Thoracic aorta (tissue), 2 donors: ENCODE measurements around the gene CDC42EP2. TPM values are rescaled to one million over a fixed set of nuclear protein-coding genes. Genes with fewer than 3 reads are reported as not detected.

Source experiments
- ATAC-seq: fragments of 150-250 bp; one replicate; pipeline ENCODE4 v1.8.0; 2017; ENCODE audit warnings: low read depth; ENCODE audit not compliant: insufficient number of reproducible peaks, low FRiP score
- DNase-seq: peaks from one replicate; pipeline ENCODE4 v3.0.0-alpha.2; 2020; ENCODE audit warnings: low spot score
- H3K27ac ChIP-seq, 2 donors: fragments of 200-600 bp; sonication (generic); 1 replicate in 1 of 2; 2 replicates in 1 of 2; pipeline ENCODE4 v1.5.1; 2016; ENCODE audit warnings: mild to moderate bottlenecking in 2 of 2, moderate library complexity in 2 of 2
- H3K27me3 ChIP-seq: fragments of 200-600 bp; sonication (generic); replicated peaks from 2 replicates; pipeline ENCODE4 v1.6.0; 2016; ENCODE audit warnings: mild to moderate bottlenecking; ENCODE audit not compliant: insufficient read depth
- H3K36me3 ChIP-seq: fragments of 200-600 bp; sonication (generic); one replicate; pipeline ENCODE4 v1.5.1; 2016
- H3K4me1 ChIP-seq, 2 donors: fragments of 200-600 bp; sonication (generic); 1 replicate in 1 of 2; 2 replicates in 1 of 2; pipeline versions ENCODE4 v1.5.1 to v1.6.0; 2016; ENCODE audit warnings: low read depth in 2 of 2, mild to moderate bottlenecking in 1 of 2; ENCODE audit not compliant: control insufficient read depth in 1 of 2
- H3K4me3 ChIP-seq: fragments of 200-600 bp; sonication (generic); 2 replicates; pipeline ENCODE4 v1.5.1; 2016; ENCODE audit warnings: mild to moderate bottlenecking
- H3K9me3 ChIP-seq: fragments of 200-600 bp; sonication (generic); 2 replicates; pipeline ENCODE4 v1.5.1; 2016
- CTCF ChIP-seq: fragments of 200-600 bp; sonication (generic); IDR thresholded peaks from one replicate; pipeline ENCODE4 v1.5.1; 2019; ENCODE audit warnings: antibody characterized with exemption
- total RNA-seq, 2 donors: library from RNA; depleted of rRNA; stranded (reverse); fragments of >200 nt; gene quantifications; one replicate each; pipeline versions ENCODE4 v1.1.0 to v1.2.3, GENCODE V29; 2016

The CDC42EP2 gene
- total RNA-seq, 2 donors from 2014 or later, result 8.5 to 18.7 TPM

- Histone ChIP-seq H3K27ac (peak within 1 kb of the TSS in 1 of 2 donors; percentile 16), H3K4me3 (peak within 1 kb of the TSS; percentile 72), H3K9me3 (no peaks in the 10 kb centered on the region), H3K27me3 (no peaks in the 10 kb centered on the region), H3K36me3 (peaks cover 31% of the 10 kb centered on the region), H3K4me1 (peaks cover 18 to 24% of the 10 kb centered on the region in 2 donors)
- ATAC-seq (peak; percentile 87), DNase-seq (peak; percentile 88)
- TF ChIP-seq CTCF, result no peak
Observed at GRCh38 chr11:65354265-65355012, 39.8 kb downstream of the CDC42EP2 start, which contains the start of gene TIGD3. TSS of gene TIGD3 (plus strand) at chr11:65354751. CDS start at chr11:65355809, 1,058 bp downstream.

DNA sequence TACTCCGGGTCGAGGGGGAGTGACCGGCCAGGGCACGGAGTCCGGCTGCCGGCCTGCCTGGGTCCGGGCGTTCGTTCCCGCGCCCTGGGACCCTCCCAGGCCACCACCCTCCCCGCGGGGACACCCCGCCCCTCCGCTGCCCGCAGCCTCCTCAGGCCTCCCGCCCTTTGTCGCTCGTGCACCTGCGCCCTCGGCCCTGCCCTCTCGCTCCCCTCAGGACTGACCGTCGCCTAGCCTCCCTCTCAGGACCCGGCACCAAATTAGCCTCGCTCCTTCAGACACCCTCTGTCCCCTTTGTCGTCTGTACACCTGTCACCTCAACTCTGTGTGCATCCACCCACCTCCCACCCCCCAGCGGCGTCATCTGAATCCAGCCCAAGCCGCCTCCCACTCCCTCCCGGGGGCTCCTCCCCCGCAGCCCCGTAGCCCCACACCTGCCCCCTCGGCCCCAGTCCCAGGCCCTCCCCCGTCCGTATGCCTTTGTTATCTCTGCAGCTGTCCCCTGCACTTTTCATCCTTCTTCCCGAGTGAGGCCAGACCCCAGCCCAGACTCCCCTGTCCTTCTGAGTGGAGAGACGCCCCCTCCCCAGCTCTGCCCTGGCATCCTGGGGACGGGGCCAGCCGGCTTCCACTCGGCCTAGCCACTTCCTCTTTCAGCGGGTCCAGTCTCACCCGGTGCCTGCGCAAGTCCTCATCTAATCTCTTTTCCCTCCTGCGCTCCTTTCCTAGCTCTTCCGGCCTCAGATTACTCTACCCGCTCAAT, 40.5 kb downstream of the CDC42EP2 start:
- Histone ChIP-seq H3K27ac (no peak overlapping the region), H3K36me3 (peaks cover 25% of the 10 kb centered on the region), H3K4me3 (peak overlapping the region; percentile 72), H3K27me3 (no peaks in the 10 kb centered on the region), H3K4me1 (peaks cover 18 to 24% of the 10 kb centered on the region in 2 donors), H3K9me3 (no peaks in the 10 kb centered on the region)
- ATAC-seq, result no peak
- DNase-seq, result no peak
- TF ChIP-seq CTCF, result no peak

- H3K4me1 ChIP-seq, result peaks cover 18 to 24% of the 10 kb centered on the region in 2 donors
- H3K36me3 ChIP-seq, result peaks cover 18% of the 10 kb centered on the region
- DNase-seq (no peak), ATAC-seq (no peak)
- H3K4me3 ChIP-seq, result peak overlapping the region; percentile 72
- no peak overlapping the region for H3K27ac ChIP-seq
- no peak for TF ChIP-seq CTCF
- H3K27me3 ChIP-seq, result no peaks in the 10 kb centered on the region
- H3K9me3 ChIP-seq, result no peaks in the 10 kb centered on the region
Observed at GRCh38 chr11:65355776-65356393, 41.2 kb downstream of the CDC42EP2 start.

DNA sequence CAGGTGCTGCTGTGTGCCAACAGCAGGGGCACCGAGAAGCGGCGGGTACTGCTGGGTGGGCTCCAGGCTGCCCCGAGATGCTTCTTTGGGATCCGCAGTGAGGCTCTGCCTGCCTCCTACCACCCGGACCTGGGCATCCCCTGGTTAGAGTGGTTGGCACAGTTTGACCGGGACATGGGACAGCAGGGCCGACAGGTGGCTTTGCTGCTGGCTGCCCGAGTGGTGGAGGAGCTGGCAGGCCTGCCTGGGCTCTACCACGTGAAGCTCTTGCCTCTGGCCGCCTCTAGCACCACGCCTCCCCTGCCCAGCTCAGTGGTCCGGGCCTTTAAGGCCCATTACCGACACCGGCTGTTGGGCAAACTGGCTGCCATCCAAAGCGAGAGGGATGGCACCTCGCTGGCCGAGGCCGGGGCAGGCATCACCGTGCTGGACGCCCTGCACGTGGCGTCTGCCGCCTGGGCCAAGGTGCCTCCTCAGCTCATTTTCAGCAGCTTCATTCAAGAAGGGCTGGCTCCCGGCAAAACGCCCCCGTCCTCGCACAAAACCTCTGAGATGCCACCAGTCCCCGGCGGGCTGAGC, 41.8 kb downstream of the CDC42EP2 start:
- peaks cover 12% of the 10 kb centered on the region for H3K36me3 ChIP-seq
- peaks cover 18 to 24% of the 10 kb centered on the region in 2 donors for H3K4me1 ChIP-seq
- H3K9me3 ChIP-seq, result no peaks in the 10 kb centered on the region
- H3K27ac ChIP-seq, result no peak overlapping the region
- DNase-seq (no peak), ATAC-seq (no peak)
- no peak for TF ChIP-seq CTCF
- no peaks in the 10 kb centered on the region for H3K27me3 ChIP-seq
- peak overlapping the region; percentile 72 for H3K4me3 ChIP-seq
